ENCODE measurements around the gene SUSD6.
A peak's percentile ranks its signal among the peaks of the same experiment; 100 is the strongest.

Gene SUSD6

DNA sequence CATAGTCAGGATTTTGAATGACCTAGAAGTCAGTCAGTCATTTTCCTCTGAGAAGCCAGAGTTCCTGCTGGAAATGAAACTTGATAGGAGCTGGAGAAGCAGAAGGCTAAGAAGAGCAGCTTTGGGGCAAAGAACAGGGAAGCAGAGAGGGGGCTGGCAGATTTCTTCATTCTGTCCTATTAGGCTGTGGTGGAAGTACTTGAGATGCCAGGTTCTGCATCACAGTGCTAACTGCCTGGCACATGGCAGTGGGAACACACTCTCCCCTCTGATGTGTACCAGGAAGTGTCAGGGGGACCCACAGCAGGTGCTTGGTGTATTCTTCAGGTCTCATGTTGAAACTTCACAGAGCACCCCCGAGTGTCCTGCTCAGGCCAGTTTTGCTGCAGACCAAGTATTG is 61.0 kb downstream of the SUSD6 start:
- no peak for DNase-seq (ENCODE audit: low read depth, low spot score)

DNA sequence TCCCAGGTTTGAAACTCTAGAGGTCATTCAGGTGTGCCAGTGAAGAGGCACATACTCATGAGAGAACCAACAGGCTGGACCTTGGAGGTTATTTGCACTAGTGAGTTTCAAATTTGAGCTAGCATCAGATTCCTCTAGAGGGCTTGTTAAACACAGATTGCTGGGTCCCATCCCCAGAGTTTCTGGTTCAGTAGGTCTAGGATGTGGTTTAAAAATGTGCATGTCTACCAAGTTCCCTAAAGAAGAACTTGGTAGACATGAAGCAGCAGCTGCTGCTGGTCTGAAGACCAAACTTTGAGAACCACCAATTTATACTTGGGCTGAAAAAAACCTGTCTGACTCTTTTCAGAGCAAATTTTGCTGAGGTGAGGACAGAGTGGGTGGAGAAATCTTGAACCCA is 61.7 kb downstream of the SUSD6 start:
- DNase-seq (ENCODE audit: low read depth, low spot score), result no peak

DNA sequence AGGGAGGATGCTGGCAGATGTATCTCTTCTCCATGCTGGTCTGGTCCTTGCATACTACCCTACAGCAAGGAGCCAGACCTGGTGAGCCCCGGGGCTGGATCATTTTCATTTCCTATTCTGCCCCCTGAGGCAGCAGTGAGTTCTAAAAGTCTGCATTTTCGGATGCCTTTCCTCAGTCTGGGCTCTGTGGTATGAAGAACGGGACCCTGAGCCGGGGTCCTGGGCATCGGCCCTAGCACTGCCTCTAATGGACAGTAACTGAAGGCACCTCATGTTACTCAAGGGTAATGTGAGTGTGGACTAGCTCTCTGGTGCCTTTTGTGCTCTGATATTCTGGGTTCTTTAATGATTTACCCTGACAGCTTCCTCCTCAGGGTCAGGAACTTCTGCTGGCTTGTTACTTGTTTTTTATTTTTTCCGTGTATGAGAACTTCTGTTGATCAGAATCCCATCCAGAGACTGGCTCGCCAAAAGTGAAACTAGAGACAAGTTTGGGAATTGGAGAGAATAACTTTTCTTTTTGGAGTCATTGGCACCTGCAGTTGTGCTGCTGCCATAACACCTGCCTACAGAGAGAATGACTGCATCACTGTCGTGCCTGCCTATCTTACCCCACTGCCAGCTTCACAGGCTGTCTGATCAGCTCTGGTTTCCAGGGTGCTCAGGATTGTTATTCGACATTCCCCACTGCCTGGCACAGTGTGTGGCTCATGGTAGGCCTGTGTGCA is 62.3 kb downstream of the SUSD6 start:
- no peak for DNase-seq (ENCODE audit: low read depth, low spot score)

DNA sequence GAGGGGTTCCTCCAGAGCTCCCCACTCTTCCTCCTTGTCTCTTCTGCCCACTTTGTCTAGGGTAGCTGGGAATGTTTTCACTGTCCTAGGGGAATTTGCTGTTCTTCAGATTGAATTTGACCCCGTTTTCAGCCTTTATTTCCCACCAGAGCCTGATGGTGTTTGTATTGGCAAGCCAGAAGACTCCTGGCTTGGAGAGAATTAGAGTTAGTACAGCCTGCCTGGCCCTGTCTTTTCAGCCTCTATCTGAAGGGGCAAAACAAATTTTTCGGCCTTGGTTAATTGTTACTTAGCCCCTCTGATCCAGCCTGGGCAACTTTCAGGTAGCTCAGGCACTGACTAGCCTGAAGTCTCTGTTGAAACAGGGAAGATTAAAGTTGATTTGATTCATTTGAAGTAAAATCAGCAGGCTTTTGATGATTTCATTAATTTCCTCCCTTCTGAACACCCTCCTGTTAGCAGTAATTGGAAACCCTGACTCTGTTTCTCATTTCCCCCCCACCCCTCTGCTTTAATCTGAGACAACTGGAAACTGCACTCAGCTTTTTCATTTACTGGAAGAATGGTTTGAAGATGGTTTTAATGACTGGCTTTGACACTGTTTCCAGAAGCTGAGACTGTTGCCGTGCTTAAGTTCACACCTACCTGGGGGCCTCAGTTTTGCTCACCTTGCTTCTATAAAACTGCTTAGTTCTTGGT is 63.3 kb downstream of the SUSD6 start:
- DNase-seq (ENCODE audit: low read depth, low spot score), result no peak

DNA sequence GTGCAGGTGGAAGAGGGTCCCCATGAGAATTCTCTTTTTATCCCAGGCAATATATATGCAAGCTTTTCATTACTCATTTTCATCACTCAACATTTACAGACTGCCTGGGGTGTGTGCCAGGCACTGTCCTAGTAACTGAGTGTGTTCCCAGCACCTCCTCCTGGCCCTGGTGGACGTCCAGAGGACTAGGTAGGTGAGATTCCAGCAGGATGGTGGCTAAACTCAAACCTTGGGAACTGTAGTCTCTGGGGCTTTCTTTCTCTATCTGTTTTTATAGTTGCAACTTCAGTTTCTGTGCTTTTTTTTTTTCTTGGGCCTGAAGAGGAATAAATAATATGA is 63.8 kb downstream of the SUSD6 start:
- no peak for DNase-seq (ENCODE audit: low read depth, low spot score)

DNA sequence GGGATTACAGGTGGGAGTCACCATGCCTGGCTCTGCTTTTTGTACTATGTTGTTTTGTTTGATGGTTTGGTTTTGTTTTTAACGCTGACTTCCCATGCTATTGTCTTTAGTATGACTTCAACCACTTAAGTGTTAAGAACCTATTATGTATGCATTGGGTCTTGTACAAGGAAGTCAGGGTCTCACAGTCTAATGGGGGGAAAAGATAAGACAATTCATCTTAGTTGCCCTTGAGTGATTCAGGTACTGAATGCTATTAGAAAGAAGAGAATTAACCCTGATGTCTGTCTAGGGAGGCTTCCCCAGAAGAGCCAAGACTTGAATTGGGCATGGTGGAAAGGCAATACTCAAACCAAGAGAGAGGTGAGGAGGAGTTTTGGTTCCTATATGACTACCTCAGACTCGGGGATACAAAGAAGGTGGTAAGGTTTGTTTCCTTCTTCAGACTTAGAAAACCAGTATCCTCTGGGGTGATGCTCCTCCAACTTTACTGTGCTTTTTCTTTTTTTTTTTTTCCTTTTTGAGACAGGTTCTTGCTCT is 64.6 kb downstream of the SUSD6 start:
- no peak for DNase-seq (ENCODE audit: low read depth, low spot score)

DNA sequence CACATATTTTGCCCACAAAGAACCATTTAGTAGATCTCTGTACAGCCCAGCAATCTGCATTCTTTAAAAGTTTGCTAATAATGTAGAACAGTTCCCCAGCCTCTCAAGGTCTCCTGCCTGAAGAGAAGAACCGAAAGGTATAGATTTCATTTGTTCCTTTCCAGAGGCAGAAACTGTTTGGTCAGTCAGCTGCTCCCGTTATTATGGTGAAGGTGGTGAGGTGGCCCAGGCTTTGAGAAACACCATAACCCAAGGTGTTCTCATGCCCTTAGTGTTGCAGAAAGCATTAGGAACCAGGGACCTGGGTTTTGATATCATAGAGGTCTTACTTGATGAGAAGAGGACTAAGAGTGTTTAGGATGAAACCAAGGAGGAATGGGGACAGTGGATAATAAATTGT is 65.3 kb downstream of the SUSD6 start:
- no peak for DNase-seq (ENCODE audit: low read depth, low spot score)

DNA sequence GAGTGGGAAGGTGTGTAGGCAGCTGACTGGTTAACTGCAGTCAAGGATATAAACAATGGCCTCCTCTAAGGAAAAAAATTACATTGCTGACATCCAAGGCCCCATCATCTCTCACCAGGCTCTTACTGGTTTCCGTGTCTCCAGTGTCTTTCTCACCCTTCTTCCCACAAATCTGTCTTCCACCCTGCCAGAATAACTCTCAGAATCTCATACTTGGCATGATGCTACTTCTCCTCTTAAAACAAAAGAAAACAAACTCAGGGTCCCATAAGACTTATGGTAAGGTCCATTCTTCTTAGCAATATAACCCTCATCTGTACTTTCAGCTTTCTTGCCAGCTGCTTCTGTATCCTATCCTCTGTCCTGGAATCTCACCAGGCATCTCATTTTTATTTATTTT is 68.9 kb downstream of the SUSD6 start:
- DNase-seq (ENCODE audit: low read depth, low spot score), result no peak

DNA sequence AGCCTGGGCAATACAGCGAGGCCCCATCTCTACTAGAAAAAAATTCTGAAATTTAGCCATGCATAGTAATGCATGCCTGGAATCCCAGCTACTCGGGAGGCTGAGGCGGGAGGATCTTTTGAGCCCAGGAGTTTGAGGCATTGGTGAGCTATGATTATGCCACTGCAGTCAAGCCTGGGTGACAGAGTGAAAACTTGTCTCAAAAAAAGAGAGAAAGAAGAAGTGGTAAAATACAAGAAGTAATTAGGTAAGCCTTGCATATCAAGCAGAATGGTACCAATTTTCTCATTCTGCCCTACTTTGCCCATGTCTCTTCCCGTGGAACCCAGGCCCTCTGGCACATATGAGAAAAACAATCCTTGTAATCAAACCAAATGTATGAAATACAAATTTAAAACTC is 70.7 kb downstream of the SUSD6 start:
- DNase-seq (ENCODE audit: low read depth, low spot score), result no peak

DNA sequence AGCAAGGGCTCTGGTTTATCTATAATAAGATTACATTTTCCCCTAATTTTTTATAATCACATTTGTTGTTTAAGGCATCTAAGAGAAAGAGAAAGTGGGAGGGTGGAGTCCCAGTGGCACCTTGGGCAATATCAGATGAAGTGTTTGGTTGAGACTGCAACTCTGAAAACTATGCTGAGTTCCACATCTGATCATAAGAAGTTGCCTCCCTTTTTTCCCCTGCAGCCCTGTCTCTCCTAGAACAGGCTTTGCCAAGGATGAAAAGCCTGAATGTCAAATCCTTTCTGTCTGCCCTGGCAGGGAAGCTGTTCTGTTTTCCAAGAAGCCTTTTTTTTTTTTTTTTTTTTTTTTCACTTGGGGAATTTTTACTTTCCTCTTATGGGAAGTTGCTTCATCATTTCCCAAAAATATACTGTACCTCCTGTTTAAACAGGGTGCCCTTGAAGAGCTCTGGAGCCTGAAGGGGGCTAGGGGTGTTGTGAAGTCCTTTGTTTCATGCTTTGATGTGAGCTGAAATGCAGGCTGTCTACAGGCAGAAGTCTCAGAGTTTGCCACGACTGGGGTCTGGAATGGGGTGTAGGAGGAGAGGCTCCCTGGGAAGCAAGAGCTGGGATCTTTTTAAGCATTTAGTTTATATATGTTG is 71.3 kb downstream of the SUSD6 start:
- no peak for DNase-seq (ENCODE audit: low read depth, low spot score)

DNA sequence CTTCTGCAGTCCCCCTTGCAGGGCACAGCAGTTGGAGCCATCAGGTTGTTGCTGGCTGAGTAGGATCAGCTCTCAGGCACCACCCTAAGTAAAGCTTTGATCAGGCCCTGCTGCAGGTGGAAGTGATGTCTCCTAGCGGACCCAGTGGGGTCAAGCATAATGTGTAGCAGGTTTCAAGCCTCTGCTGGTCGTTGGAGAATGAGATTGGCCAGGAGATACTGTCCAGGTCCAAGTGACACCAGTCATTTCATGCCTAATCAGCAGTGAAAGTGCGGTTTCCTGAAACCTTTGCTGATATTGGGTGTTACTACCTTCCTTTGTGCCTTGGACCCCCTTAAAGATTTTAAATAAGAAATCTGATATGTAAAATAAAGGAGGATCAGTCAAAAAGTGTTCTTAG is 72.6 kb downstream of the SUSD6 start:
- DNase-seq (ENCODE audit: low read depth, low spot score), result no peak

DNA sequence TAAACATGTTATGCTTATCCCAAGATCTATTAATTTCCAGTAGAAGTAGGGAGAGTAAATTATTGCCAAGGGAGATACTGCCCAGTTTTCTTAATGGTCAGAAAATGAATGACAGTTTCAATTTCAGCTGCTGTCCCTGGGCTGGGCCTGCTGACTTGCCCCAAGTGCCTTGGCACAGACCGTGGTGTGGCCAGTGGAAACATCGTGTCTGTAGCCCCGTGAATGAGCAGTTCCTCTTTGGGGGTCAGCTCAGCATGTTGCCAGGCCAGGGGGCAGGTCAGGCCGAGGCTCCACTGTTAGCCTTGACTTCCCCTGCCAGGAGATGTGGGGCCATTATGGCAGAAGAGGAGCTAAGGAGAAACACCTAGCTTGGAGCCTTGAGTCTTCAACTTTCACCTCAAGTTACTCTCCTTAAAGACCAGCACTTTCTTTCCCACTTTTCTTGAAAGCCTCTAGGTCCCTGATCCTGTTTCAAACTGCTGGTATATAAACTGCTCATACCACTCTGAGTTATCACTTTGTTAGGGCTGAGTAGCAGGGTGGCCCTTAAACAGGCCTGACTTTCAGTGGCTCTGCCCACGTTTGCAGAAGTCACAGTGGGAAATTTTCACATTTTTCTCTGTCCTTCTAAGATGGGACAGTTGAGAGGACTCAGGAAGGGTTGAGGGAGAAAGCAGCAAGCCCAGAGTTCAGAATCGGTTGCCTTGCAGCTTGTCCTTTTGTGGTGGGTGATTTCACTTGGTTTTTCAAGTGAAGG is 73.2 kb downstream of the SUSD6 start:
- DNase-seq (ENCODE audit: low read depth, low spot score), result no peak

DNA sequence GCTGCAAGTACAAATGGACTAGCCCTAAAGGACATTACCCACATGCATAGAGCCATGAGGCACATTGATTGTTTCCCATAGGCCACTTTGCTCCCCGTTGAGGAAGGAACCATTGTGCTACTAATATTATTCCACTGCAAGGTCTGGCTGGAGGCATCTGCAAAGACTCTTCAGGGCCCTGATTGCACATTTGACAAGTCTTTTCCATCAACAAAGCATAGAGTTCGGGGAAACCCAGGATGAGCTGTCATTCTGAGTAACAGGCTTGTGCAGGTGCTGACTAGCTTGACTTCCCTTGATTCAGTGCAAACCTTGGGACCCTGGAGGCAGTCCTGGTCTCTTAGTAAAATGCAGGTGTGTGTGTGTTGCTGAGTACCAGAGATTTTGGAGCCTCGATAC is 73.8 kb downstream of the SUSD6 start:
- peak; percentile 38 for DNase-seq (ENCODE audit: low read depth, low spot score)

DNA sequence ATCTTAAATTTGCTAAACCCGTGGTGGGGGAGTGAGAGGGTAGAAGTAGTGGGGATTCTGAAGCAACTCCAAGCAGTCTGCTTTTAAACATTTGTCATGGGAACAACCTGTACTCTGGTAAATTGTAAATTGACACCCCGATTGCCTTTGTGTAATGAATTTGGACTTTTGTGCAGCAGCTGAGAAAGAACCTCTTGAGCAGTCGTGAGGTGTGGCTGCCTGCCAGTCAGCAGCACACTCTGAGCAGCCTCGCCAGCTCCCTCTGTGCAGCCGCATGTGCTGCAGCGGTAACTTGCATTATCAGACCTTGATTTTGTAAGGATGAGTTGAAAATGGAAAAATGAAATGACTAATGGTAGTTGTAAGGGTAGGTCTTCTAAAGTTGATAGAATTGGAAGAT is 74.3 kb downstream of the SUSD6 start:
- peak; percentile 79 for DNase-seq (ENCODE audit: low read depth, low spot score)

DNA sequence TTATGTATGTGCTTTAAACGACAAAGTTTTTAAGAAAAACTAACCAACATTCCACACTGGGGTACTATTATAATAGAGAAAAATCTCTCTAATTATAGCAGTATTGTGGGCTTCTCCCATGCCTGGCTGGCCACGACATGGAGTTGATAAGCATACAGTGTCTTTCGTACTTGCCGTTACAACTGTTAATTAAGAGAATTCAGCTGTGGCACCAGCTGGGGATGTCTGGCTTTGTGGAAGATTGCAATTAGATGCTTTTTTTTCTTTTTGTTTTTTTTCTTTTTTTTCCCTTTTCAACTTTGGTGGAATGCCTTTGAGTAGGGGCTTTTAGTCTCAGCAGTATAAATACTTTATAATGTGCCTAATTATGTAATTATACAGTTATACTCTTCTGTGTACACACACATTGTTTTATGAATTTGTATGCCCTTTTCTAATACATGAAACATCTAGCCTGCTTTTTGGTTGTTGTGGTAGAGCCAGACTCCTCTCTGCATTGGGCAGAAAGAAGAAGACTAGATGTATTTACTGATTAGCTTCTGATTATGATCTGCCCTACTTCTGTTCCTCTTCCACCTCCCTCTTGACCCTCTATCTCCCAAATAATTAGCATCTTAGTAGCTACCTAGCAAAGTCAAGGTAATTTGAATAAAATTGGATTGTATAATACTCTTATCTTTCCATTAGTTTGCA is 76.4 kb downstream of the SUSD6 start:
- peak; percentile 31 for DNase-seq (ENCODE audit: low read depth, low spot score)

DNA sequence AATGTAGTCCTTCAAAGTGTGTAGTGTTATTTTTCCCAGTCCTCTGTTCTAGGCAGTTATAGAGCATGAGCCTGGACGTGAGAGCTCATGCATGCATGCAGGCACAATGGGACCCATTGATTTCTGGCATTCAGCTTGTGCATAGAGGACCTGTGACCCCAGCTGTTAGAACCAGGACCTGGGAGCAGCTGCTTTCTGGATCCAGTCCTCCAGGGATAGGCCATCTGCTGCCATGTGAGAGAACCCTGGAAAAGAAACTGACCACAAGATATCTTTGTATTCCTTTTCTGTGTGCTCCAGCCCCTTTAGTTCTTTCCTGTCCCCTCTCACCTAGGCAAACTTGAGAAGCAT is 76.9 kb downstream of the SUSD6 start:
- no peak for DNase-seq (ENCODE audit: low read depth, low spot score)

DNA sequence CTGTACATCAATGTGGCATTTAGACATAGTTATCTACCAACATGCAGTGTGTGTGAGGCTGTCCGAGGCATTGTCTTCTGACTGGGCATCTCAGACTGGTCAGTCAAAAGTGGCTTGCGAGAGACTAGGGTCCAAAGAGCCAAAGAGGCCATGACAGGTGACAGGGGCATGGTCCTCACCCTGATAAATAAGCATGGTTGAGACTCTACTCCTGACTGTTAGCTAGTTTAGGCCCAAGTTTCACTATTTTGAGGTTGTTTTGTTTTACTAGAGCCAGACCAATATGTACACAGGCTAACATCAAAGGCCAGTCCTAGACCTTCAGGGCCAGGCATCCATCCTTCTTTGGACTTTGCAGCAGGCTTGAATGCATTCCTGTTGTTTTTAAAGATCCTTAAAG is 78.6 kb downstream of the SUSD6 start:
- no peak for DNase-seq (ENCODE audit: low read depth, low spot score)

DNA sequence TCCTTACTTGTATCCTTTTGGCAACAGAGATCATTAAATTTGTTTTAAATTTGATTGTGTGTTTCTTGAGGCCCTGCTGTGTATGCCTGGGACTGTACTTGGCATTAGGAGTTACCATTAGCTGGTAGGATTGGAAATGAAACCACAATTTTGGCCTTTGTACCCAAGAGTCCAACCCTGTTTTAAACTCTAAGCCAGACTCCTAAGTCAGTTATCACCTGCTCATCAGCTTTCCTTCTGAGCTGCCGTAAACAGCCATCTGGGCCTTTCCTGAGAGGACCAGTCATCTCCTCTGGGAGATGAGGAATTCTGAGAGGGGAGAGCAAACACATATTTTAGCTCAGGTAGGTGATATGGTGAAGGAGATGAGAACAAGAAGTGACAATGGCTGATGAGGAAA is 81.2 kb downstream of the SUSD6 start:
- no peak for DNase-seq (ENCODE audit: low read depth, low spot score)

DNA sequence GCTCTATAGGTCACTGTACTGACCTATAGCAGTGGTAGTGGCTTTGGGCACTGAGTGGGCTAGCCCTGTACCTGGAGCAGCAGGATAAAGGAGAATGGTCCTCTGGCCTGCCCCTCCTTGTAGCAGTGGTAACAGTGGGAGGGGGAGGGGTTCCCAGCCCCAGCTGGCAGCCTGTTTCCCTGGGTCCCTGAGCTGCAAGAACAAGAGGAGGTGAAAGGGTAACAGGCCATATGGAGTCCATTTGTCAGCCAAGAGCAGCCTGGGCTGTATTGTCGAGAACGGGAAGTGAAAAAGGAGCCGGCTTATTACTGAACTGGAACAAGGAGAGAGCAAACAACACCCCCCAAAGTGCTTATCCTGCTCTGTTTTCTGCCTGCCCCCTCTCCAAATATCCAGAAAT is 81.7 kb downstream of the SUSD6 start:
- no peak for DNase-seq (ENCODE audit: low read depth, low spot score)

DNA sequence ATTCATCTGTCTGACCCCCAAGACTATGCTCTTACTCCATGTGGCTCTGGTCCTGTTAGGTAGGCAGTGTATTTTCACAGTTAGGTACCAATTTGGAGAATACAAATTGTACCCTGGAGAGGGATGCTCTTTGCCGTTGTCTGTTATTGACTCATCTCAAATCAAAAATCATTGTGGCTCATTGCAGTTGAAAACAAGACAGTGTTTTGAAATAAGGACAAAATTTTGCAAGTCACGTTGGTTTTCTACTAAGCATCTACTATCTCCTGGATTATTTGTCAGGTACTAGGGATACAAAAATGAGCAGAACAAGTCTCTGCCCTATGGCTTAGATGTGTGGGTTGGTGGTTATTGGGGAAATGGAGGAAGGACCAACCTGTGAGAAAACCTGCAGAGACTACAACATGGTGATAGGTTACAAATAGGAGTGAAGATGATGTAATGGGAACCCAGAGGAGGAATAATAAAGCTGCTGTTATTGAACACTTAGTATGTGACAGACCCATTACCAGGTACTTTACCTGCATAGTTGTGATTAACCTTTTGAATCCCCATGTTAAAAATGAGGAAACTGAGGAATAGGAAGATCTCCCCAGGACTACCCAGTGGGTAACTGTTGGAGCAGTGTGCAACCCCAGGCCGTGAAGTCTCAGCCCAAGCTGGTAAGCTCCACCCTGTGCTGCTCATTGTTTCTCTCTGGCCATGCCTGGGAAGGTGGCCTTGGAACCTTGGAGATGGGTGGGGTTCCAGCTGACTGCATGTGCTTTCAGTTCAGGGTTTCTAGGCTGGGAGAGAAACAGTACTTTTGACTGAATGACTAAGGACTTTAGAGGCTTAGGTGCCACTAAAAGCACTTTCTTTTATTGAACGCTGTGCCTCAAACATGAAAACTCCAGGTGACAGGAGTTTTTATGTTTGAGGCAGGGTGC is 82.7 kb downstream of the SUSD6 start:
- no peak for DNase-seq (ENCODE audit: low read depth, low spot score)
